HCT116 (cell line): Measurements from ENCODE around the gene DFFA. TPM values are rescaled to one million over a fixed set of nuclear protein-coding genes. Genes with fewer than 3 reads are reported as not detected.

ENCODE experiments used
- ATAC-seq: fragments of 200-7000 bp; cut with Tn5 transposase; 2 replicates; pipeline ENCODE4 v1.9.1; 2020; ENCODE audit warnings: mild to moderate bottlenecking, moderate library complexity
- BruUV-seq: library from RNA; stranded (reverse); fragments of 400-500 nt; replicated peaks from 2 replicates; lab custom pipeline; 2021; lab: Mats Ljungman, UMichigan
- CTCF ChIA-PET: fragments of 300-600 bp; sonication (Branson Sonifier 250); formaldehyde crosslinking; loops from one replicate; lab custom pipeline; 2021; ENCODE audit warnings: antibody characterized with exemption; lab: Charles Lee
- POLR2A ChIA-PET: fragments of 300-600, 350-600 bp; sonication (Branson Sonifier 250); formaldehyde crosslinking; loops from one replicate; lab custom pipeline; 2021; ENCODE audit warnings: antibody characterized with exemption; lab: Charles Lee
- RAD21 ChIA-PET, 2 experiments: fragments of 300-600 bp; sonication (Branson Sonifier 250); formaldehyde crosslinking; loops; one replicate each; lab custom pipeline; 2023; ENCODE audit warnings: low total read pairs in 2 of 2; ENCODE audit not compliant: uncharacterized antibody in 2 of 2, unreplicated experiment in 2 of 2, low non-redundant PET in 1 of 2; lab: Charles Lee
- DNase-seq: peaks from one replicate; pipeline ENCODE4 v3.0.0-alpha.2; 2010; ENCODE audit warnings: low read depth, low spot score
- H2AFZ ChIP-seq: fragments of 200-600 bp; shearing (Covaris generic), sonication (generic); 2 replicates; pipeline ENCODE4 v1.6.1; 2017; ENCODE audit warnings: low read depth, mixed run types, mixed read lengths, antibody characterized with exemption, low read length; ENCODE audit not compliant: poor library complexity, severe bottlenecking
- H3K27ac ChIP-seq: 2 replicates; pipeline ENCODE4 v1.5.1; 2012; ENCODE audit warnings: low read depth, low read length
- H3K27me3 ChIP-seq: fragments of 200-600 bp; sonication (generic); 2 replicates; pipeline ENCODE4 v1.6.1; 2016; ENCODE audit warnings: mixed run types, low read length, mixed read lengths; ENCODE audit not compliant: insufficient read depth
- H3K36me3 ChIP-seq, 2 experiments: fragments of 200-500 bp in 1 of 2; fragments of 200-600 bp in 1 of 2; sonication (Bioruptor generic) in 1 of 2; sonication (generic) in 1 of 2; 2 replicates each; pipeline versions ENCODE4 v1.5.1 to v1.6.1; 2014 to 2016; ENCODE audit warnings: low read length in 2 of 2, inconsistent platforms in 1 of 2, mixed read lengths in 1 of 2, mixed run types in 1 of 2; ENCODE audit not compliant: insufficient read depth in 2 of 2, control insufficient read depth in 1 of 2
- H3K4me1 ChIP-seq, 2 experiments: fragments of 200-600 bp in 1 of 2; sonication (generic) in 1 of 2; 2 replicates each; pipeline versions ENCODE4 v1.5.1 to v1.6.1; 2012 to 2017; ENCODE audit warnings: low read length in 2 of 2, inconsistent platforms in 1 of 2, mild to moderate bottlenecking in 1 of 2, mixed read lengths in 1 of 2, mixed run types in 1 of 2, moderate library complexity in 1 of 2; ENCODE audit not compliant: insufficient read depth in 2 of 2, control insufficient read depth in 1 of 2
- H3K4me2 ChIP-seq: fragments of 200-600 bp; sonication (generic); 2 replicates; pipeline ENCODE4 v1.6.1; 2017; ENCODE audit warnings: mixed run types, low read length, mixed read lengths
- H3K4me3 ChIP-seq, 2 experiments: fragments of 200-600 bp in 1 of 2; sonication (generic) in 1 of 2; replicated peaks in 1 of 2; 2 replicates each; pipeline ENCODE4 v1.5.1; 2011 to 2016; ENCODE audit warnings: low read length in 2 of 2, control low read depth in 1 of 2, low read depth in 1 of 2, mild to moderate bottlenecking in 1 of 2, mixed read lengths in 1 of 2, mixed run types in 1 of 2
- H3K79me2 ChIP-seq: fragments of 200-600 bp; sonication (generic); 2 replicates; pipeline ENCODE4 v1.6.1; 2017; ENCODE audit warnings: mild to moderate bottlenecking, mixed run types, low read length, moderate library complexity, mixed read lengths; ENCODE audit not compliant: insufficient read depth
- H3K9ac ChIP-seq: fragments of 200-600 bp; sonication (generic); 2 replicates; pipeline ENCODE4 v1.6.1; 2016; ENCODE audit warnings: low read length, mixed read lengths
- H3K9me2 ChIP-seq: fragments of 200-600 bp; sonication (generic), shearing (Covaris generic); 2 replicates; pipeline ENCODE4 v1.6.1; 2017; ENCODE audit warnings: mixed run types, mild to moderate bottlenecking, moderate library complexity; ENCODE audit not compliant: insufficient read depth
- H3K9me3 ChIP-seq, 2 experiments: fragments of 200-500 bp in 1 of 2; fragments of 200-600 bp in 1 of 2; sonication (Bioruptor generic) in 1 of 2; sonication (generic) in 1 of 2; 2 replicates each; pipeline ENCODE4 v1.6.1; 2014 to 2017; ENCODE audit warnings: low read length in 2 of 2, mixed read lengths in 2 of 2, inconsistent platforms in 1 of 2, low read depth in 1 of 2, mild to moderate bottlenecking in 1 of 2, mixed run types in 1 of 2, moderate library complexity in 1 of 2; ENCODE audit not compliant: control insufficient read depth in 1 of 2, insufficient read depth in 1 of 2
- H4K20me1 ChIP-seq: fragments of 200-600 bp; sonication (generic), shearing (Covaris generic); 2 replicates; pipeline ENCODE4 v1.6.1; 2017; ENCODE audit warnings: mixed run types, mild to moderate bottlenecking, moderate library complexity; ENCODE audit not compliant: insufficient read depth
- CBX3 ChIP-seq: IDR thresholded peaks from 2 replicates; pipeline ENCODE4 v1.6.1; 2012; ENCODE audit warnings: low read depth
- CEBPB ChIP-seq: IDR thresholded peaks from 2 replicates; pipeline ENCODE4 v1.6.1; 2012; ENCODE audit warnings: low read depth
- CTCF ChIP-seq, 3 experiments: fragments of 200-600 bp in 1 of 3; sonication (generic) in 1 of 3; IDR thresholded peaks in 2 of 3; conservative IDR thresholded peaks in 1 of 3; 2 replicates each; pipeline ENCODE4 v1.5.1; 2012 to 2017; ENCODE audit warnings: low read depth in 2 of 3, low read length in 2 of 3, antibody characterized with exemption in 1 of 3, borderline replicate concordance in 1 of 3, control low read depth in 1 of 3, mild to moderate bottlenecking in 1 of 3, mixed read lengths in 1 of 3, mixed run types in 1 of 3, moderate library complexity in 1 of 3; ENCODE audit not compliant: insufficient read depth in 1 of 3
- EGR1 ChIP-seq: IDR thresholded peaks from 2 replicates; pipeline ENCODE4 v1.6.1; 2012; ENCODE audit warnings: low read depth
- EZH2phosphoT487 ChIP-seq: fragments of 200-600 bp; IDR thresholded peaks from 2 replicates; pipeline ENCODE4 v1.6.1; 2018; ENCODE audit warnings: antibody characterized with exemption, borderline replicate concordance
- FOSL1 ChIP-seq: IDR thresholded peaks from 2 replicates; pipeline ENCODE4 v1.6.1; 2012; ENCODE audit warnings: low read depth
- POLR2AphosphoS5 ChIP-seq: IDR thresholded peaks from 2 replicates; pipeline ENCODE4 v1.6.1; 2011; ENCODE audit warnings: mild to moderate bottlenecking, low read depth, low read length, moderate library complexity
- SIN3A ChIP-seq: IDR thresholded peaks from 2 replicates; pipeline ENCODE4 v1.6.1; 2012; ENCODE audit warnings: low read depth
- SP1 ChIP-seq: IDR thresholded peaks from 2 replicates; pipeline ENCODE4 v1.6.1; 2012; ENCODE audit warnings: low read depth
- SRF ChIP-seq: IDR thresholded peaks from 2 replicates; pipeline ENCODE4 v1.6.1; 2012; ENCODE audit warnings: low read depth
- TCF7L2 ChIP-seq: IDR thresholded peaks from 2 replicates; pipeline ENCODE4 v1.7.0; 2011; ENCODE audit warnings: borderline replicate concordance, inconsistent platforms; ENCODE audit not compliant: insufficient read depth, insufficient read length; ENCODE audit errors: extremely low read depth
- YY1 ChIP-seq: IDR thresholded peaks from 2 replicates; pipeline ENCODE4 v1.6.1; 2011; ENCODE audit warnings: low read length, low read depth, moderate library complexity, mild to moderate bottlenecking; ENCODE audit not compliant: insufficient replicate concordance; ENCODE audit errors: extremely low read depth
- ZNF274 ChIP-seq: fragments of 200-500 bp; sonication (Bioruptor generic); IDR thresholded peaks from 2 replicates; pipeline ENCODE4 v1.6.1; 2014; ENCODE audit warnings: mild to moderate bottlenecking, low read depth, low read length, inconsistent platforms
- intact Hi-C: fragments of 100-400 bp; cut with micrococcal nuclease; formaldehyde crosslinking; loops from 2 replicates; pipeline ENCODE4 v1.10.0; 2022
- total RNA-seq: library from RNA; stranded (reverse); gene quantifications from one replicate; pipeline ENCODE4 v1.2.1, GENCODE V29; 2021; ENCODE audit not compliant: unreplicated experiment
- TF ChIP-seq, protein P1 (sequence below): IDR thresholded peaks from 2 replicates; pipeline ENCODE4 v1.6.1; 2011; ENCODE audit warnings: mild to moderate bottlenecking, low read length, moderate library complexity; ENCODE audit not compliant: insufficient replicate concordance; ENCODE audit errors: extremely low read depth
- TF ChIP-seq, protein P2 (sequence below): IDR thresholded peaks from 2 replicates; pipeline ENCODE4 v1.6.1; 2012

The DFFA gene
- total RNA-seq, 1 experiment from 2014 or later, result 67.7 TPM

DNA sequence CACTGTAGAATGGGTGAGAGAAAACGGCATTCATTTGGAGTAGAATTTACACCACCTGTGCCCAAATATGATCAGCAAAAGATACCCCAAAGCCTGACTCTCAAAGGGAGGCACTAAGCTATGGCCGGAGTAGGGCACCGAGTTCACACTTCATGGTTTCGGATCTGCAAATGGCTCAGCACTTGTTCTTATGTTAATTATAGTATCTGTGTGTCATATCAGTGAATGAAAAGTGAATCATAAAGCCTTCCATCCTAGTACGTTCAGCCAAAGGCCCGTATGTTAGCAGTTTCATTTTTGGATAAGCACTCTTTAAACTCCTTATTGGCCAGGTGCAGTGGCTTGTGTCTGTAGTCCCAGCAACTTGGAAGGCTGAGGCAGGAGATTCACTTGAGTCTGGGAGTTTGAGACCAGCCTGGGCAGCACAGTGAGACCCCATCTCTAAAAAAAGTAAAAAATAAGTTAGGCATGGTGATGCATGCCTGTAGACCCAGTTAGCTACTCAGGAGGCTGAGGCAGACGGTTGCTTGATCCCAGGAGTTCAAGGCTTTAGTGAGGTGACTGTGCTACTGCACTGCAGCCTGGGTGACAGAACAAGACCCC is 27.4 kb downstream of the DFFA start:
- H3K4me2 ChIP-seq, result no peak overlapping the region

DNA sequence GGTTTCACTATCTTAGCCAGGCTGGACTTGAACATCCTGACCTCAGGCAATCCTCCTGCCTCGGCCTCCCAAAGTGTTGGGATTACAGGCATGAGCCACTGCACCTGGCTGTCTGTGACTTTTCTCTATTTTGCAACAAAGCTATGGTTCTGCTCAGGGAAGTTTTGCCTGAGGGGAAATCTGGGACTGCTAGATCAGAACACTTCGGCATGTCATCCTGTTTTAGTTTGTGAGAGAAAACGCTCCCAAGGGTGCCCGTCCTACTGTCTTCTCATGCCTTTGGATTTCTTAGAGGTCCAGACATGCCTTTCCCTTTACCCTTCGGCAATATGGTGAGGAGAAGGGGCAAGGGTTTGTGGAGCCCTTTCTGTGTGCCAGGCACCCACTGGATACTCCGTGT is 28.1 kb downstream of the DFFA start:
- no peaks in the 10 kb centered on the region for H4K20me1 ChIP-seq
- TF ChIP-seq SP1 (no peak), CBX3 (no peak), CTCF (IDR thresholded peaks at IDR 0.05 in 2 of 3, conservative IDR thresholded peaks at IDR 0.05 in 1 of 3; ENCODE audit: borderline replicate concordance in 1 of 3, insufficient read depth in 1 of 3, low read depth in 2 of 3, low read length in 2 of 3) (no peak), FOSL1 (no peak), EGR1 (no peak), ZNF274 (no peak), SIN3A (no peak), SRF (no peak), POLR2AphosphoS5 (no peak), EZH2phosphoT487 (no peak)
- TF ChIP-seq, protein P1, sequence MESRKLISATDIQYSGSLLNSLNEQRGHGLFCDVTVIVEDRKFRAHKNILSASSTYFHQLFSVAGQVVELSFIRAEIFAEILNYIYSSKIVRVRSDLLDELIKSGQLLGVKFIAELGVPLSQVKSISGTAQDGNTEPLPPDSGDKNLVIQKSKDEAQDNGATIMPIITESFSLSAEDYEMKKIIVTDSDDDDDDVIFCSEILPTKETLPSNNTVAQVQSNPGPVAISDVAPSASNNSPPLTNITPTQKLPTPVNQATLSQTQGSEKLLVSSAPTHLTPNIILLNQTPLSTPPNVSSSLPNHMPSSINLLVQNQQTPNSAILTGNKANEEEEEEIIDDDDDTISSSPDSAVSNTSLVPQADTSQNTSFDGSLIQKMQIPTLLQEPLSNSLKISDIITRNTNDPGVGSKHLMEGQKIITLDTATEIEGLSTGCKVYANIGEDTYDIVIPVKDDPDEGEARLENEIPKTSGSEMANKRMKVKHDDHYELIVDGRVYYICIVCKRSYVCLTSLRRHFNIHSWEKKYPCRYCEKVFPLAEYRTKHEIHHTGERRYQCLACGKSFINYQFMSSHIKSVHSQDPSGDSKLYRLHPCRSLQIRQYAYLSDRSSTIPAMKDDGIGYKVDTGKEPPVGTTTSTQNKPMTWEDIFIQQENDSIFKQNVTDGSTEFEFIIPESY, result no peak
- no peaks in the 10 kb centered on the region for H3K4me1 ChIP-seq
- BruUV-seq, result no TSS peak
- peaks cover 0 to 4% of the 10 kb centered on the region in 2 experiments; a peak in 1 of 4 replicates for H3K36me3 ChIP-seq
- H3K79me2 ChIP-seq, result no peaks in the 10 kb centered on the region
- H3K27me3 ChIP-seq, result no peaks in the 10 kb centered on the region
- H2AFZ ChIP-seq, result no peak overlapping the region
- no peak overlapping the region for H3K27ac ChIP-seq
- ATAC-seq (no peak), DNase-seq (no peak)
- H3K9ac ChIP-seq, result no peak overlapping the region
- H3K9me2 ChIP-seq, result no peaks in the 10 kb centered on the region
- H3K4me3 ChIP-seq, result no peak overlapping the region
- ChIA-PET RAD21 (no interaction called here), CTCF (no interaction called here), POLR2A (no interaction called here)
- intact Hi-C loops, result no loop called here
- no peak overlapping the region for H3K4me2 ChIP-seq
- H3K9me3 ChIP-seq, result no peaks in the 10 kb centered on the region

More for the DNA sequence above, 27.4 kb downstream of the DFFA start:
- RAD21 ChIA-PET, result no interaction called here
- intact Hi-C loops, result no loop called here
- Histone ChIP-seq H3K9me3 (no peaks in the 10 kb centered on the region), H3K9ac (no peak overlapping the region), H3K4me3 (no peak overlapping the region), H3K4me1 (no peaks in the 10 kb centered on the region), H3K9me2 (no peaks in the 10 kb centered on the region), H2AFZ (no peak overlapping the region), H3K27ac (no peak overlapping the region), H3K36me3 (peaks cover 0 to 4% of the 10 kb centered on the region in 2 experiments; a peak in 1 of 4 replicates), H3K79me2 (no peaks in the 10 kb centered on the region), H4K20me1 (no peaks in the 10 kb centered on the region), H3K27me3 (no peaks in the 10 kb centered on the region)
- BruUV-seq, result no TSS peak
- CTCF ChIA-PET, result no interaction called here
- POLR2A ChIA-PET, result no interaction called here
- TF ChIP-seq CEBPB, result no peak
- TF ChIP-seq SRF, result no peak
- no peak for TF ChIP-seq TCF7L2
- no peak for TF ChIP-seq YY1
- TF ChIP-seq POLR2AphosphoS5, result no peak
- TF ChIP-seq CBX3, result no peak
- TF ChIP-seq, protein P2, sequence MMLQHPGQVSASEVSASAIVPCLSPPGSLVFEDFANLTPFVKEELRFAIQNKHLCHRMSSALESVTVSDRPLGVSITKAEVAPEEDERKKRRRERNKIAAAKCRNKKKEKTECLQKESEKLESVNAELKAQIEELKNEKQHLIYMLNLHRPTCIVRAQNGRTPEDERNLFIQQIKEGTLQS, result no peak
- ATAC-seq (no peak), DNase-seq (no peak)
